ENCODE data around the gene LPCAT4.
"Not testable (repeated sequence)": the region's sequence is repeated elsewhere in the genome, so short reads cannot be mapped to it uniquely, and the experiment has no call there.

The LPCAT4 gene

DNA sequence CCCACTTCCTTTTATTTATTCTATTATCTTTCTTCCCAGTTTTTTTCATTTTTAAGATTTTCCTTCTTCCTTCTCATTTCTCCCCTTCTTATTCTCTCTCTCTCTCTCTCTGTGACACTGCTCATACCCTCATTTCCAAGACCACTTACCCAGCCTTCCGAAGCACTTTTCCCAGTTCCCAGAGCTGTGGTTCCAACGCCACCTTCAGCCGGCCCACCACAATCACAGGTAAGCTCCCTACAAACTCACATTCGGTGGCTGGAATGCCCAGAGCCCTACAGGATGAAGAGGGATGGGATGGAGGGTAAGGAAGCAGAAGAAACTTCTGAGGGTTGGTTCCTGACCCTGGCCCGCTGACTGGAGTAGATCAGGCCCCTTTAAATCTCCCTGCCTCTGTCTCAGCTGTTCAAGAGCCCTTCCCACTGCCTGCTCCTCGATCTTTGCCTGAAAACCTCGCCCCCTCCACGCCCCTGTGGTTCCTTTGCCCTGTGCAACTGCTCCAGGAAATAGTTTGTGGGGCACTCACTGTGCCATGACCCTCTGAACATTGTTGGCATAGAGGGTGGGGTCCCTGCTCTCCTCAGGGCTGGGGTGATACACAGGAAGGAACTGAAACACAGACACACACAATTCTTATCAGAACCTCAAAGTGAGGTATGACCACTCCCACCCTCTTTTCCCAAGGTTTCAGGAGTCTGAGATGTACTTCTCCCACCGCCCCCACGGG lies 4.8 kb downstream of the LPCAT4 start:
- no peak for DNase-seq (ENCODE audit: low spot score)

DNA sequence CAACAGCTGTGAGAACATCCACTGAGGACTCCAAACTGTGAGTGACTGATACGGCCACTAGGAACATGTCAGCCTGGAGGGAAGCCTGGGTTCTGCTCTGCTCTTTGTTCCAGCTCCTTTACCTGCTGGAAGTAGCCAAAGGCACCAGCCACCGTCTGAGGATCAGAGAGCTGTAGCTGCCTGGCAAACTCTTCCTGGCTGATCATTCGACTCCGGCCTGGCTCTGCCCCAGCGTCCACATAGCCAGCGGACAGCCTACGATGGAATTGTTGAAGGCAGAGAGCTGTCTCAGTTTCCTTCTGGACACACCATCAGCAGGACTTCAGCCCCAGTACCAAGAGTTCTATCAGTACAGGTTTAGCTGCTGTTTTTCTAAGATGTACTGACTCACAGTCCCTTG lies 5.7 kb downstream of the LPCAT4 start:
- DNase-seq (ENCODE audit: low spot score) = no peak

DNA sequence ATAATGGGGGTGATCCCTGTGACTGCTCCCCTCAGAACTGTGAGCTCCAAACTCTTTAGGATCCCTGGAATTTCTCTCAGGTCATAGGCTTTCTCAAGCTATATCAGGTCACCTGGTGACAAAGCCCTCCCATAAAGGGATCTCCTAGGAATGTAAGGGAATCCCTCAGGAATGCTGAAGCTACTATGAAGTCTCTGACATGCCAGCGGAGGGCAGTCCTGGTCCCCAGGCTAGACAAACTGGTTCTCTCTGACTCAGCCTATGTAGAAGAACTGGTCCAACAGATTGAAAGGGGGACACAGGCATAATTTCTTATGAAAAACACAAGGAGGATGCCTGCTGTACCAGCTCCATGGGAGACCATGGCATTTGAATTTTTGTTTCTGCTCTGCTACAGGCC lies 6.7 kb downstream of the LPCAT4 start:
- DNase-seq (ENCODE audit: low spot score) = no peak

DNA sequence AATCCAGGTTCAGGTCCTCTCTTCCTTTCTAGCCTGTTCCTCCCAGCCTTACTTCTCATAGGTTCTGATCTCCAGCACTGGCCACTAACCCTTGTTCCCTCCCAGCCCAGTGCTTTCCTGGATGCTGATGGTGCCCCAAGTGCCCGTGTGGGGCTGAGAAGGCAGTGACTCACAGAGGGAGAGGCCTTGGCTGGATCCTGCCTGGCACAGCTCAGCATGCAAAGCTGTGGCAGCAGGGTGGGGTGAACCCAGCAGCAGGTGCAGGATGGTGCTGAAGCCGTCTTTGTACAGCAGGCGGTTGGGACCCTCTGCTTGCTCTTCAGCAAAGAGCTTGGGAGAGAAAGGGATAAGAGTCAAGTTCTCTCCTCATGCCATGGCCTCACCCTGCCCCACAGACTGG lies 7.6 kb downstream of the LPCAT4 start:
- no peak for DNase-seq (ENCODE audit: low spot score)

DNA sequence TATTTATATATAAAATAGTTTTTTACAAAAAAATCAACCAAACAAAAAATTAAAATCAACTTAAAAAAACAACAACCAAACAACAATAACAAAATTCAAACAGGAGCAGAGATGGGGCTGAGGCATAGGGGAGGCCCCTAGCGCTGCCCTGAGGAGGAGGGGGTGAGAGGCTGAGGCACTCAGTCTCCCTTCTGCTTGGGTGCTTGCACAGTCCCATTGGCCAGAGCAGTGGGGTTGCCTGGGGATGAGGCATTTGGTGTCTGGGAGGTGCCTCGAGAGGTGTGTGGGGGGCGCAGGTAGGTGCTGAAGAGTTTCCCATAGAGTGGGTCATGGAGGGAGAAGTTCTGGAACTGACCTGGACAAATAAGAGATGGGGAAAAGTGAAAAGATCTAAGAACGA lies 8.0 kb downstream of the LPCAT4 start:
- no peak for DNase-seq (ENCODE audit: low spot score)

DNA sequence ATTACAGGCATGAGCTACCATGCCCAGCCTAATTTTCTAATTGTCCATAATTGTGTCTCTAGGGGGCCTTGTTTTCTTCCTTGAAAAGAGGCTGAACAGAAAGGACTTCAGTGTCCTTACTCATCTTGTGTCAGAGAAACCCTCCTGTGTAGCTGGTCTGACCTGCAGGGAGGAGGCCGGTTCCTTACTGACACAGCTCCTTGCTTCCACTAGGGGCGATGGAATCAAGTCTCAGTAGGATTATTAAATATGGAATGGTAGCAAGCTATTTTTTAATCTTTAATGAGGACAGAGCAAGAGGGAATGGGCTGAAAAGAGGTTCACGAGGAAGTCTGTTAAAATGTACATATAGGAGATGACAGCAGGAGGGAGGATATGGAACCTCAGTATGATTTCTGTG lies 8.6 kb downstream of the LPCAT4 start:
- DNase-seq (ENCODE audit: low spot score) = no peak

DNA sequence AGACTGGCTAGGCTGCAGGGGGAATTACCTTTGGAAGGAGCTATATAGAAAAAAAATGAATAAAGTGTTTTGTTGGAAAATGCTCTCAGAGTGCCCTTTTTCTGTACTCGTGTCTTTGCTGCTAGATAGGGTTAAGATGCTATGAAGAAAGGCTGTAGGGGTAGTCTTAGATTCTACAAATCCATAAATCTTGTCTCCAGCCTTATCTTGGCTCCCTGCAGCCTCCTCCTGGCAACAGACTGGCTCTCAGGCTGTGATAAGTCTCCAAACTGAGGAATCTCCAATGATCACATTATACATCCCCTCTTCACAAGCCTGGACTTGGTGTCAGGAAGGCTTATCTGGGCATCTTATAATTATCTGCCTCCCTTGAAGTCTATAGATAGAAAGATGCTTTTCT lies 9.3 kb downstream of the LPCAT4 start:
- DNase-seq (ENCODE audit: low spot score) = no peak

DNA sequence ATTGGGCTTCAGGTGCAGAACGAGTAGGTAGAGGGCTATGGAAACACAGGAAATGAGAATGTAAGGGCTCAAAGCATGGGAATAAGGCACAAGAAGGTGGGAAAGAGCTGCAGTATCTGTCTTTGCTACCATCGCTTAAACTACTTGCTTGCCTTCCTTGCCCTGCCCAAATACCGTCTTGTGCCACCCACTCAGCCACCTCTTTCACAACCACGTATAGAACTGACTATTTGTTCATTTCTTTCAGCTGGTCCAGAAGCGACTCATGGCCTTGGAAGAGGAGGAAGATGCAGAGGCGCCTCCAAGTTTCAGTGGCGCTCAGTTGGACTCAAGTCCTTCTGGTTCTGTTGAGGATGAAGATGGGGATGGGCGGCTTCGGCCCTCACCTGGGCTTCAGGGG lies 11.8 kb downstream of the LPCAT4 start:
- no peak for DNase-seq (ENCODE audit: low spot score)

DNA sequence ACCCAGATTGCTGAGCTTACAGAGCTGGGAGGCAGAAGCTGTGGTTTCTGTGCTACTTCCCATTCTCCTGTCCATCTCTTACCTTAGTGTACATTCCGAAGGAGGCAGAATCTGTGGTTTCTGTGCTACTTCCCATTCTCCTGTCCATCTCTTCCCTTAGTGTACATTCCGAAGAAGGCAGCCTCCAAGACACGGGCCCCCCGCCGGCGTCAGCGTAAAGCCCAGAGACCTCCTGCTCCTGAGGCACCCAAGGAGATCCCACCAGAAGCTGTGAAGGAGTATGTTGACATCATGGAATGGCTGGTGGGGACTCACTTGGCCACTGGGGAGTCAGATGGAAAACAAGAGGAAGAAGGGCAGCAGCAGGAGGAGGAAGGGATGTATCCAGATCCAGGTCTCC lies 12.7 kb downstream of the LPCAT4 start:
- DNase-seq (ENCODE audit: low spot score) = no peak

DNA sequence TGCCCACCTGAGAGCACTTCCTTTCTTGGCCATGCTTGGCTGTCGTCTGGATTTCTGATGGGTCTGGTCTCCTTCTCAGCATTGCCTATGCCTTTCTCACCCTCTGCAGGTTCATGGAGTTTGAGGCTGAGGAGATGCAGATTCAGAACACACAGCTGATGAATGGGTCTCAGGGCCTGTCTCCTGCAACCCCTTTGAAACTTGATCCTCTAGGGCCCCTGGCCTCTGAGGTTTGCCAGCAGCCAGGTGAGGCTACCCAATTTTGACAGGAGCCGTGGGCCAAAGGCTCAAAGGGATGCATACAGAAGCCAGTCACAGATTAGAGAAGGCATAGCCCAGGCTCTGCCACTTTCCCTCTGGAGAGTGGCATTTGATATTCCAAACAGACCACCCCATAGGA lies 13.4 kb downstream of the LPCAT4 start:
- DNase-seq (ENCODE audit: low spot score) = no peak

DNA sequence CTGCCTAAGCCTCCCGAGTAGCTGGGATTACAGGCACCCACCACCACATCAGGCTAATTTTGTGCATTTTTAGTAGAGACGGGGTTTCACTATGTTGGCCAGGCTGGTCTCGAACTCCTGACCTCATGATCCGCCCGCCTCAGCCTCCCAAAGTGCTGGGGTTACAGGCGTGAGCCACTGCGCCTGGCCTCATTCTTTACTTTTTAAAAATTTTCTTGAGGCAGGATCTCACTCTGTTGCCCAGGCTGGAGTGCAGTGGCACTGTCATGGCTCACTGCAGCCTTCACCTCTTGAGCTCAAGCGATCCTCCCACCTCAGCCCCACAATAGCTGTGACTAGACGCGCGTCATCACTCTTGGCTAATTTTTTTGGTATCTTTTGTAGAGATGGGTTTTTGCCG lies 14.0 kb downstream of the LPCAT4 start:
- not testable (repeated sequence) for DNase-seq (ENCODE audit: low spot score)

DNA sequence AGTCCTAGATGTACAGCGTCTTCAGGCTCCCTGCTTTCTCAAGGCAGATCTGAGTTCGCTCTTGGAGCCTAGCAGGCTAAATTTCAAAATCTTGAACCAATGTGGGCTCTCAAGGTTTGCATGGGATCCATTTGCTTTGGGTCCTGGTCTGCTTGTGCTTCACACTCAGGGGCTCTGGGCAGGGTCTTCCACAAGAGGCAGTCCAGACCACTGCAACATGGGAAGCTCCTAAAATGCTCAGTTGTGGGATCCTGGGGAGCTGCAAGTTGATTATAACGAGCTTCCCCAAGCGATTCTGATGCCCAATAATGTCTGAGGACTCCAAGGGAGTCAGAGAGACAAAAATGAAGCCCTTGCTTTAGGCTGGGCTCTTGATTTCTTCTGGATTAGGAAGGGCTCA lies 17.2 kb downstream of the LPCAT4 start:
- no peak for DNase-seq (ENCODE audit: low spot score)

DNA sequence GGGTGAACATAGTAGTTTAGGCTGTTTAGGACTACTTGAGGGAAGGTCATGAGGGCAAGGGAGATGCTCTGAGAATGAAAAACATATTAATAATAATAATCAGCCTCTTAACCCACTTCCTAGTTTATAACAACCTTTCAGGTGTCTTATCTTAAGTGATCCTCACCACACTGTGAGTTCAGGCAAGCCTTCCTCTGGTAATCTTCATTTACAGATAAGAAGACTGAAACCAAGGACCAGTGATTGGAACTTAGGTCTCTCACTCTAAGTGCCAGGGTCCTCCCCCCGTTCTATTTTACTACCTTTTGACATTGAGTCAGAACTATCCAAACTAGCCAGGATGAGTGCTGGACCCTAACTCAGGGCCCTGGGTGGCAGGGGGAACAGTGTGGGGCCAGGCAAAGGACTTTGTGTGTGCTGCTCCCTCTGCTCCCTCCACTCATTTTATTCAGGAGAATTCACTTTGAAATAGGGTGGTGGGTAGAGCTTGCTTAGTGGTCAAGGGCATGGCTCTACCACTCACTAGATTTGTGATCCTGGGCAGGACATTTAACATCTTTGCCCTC lies 18.2 kb downstream of the LPCAT4 start:
- DNase-seq (ENCODE audit: low spot score) = no peak

DNA sequence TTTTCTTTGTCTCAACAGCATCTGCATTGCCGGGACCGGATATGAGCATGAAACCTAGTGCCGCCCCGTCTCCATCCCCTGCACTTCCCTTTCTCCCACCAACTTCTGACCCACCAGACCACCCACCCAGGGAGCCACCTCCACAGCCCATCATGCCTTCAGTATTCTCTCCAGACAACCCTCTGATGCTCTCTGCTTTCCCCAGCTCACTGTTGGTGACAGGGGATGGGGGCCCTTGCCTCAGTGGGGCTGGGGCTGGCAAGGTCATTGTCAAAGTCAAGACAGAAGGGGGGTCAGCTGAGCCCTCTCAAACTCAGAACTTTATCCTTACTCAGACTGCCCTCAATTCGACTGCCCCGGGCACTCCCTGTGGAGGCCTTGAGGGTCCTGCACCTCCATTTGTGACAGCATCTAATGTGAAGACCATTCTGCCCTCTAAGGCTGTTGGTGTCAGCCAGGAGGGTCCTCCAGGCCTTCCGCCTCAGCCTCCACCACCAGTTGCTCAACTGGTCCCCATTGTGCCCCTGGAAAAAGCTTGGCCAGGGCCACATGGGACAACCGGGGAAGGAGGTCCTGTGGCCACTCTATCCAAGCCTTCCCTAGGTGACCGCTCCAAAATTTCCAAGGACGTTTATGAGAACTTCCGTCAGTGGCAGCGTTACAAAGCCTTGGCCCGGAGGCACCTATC lies 18.9 kb downstream of the LPCAT4 start:
- no peak for DNase-seq (ENCODE audit: low spot score)

DNA sequence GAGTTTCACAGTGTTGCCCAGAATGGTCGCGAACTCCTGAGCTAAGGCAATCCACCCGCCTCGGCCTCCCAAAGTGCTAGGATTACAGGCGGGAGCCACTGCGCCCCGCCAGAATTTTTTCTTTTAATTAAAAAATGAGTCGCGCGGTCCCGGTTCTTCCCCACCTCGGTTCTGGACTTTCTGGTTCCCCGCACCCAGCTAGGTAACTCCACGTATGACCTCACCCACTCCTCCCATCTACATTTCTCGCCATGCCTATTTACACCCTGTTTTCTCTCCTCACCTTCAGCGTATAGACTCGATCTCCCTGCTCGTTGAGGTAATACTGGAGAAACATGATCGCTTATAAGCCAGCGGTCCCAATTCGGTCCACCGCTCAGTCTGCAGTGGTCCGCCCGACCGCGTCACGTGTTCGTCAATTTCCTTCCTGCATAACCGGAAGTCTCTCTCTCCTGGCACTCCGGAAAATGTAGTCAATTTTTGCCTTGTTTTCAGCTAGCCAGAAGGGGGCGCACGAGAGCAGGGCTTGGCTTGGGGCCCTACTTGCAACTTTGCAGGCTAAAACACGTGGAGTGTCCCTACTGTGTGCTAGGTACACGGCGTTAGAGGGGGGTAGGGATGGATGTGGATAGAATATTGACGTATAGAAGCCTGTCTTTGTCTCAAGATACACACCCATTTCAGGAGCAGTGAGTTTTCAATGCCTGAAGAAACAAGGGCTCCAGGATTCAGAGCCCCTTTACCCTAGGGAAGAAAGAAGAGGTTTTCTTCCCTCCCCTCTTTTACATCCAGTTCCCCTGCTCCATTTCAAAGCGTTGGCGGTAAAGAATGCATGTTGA lies 24.0 kb downstream of the LPCAT4 start, which contains the start of the genes NOP10 and NUTM1:
Gene NOP10, minus strand, starts transcription at position 400 of the 839 bp plus-strand sequence. Its CDS starts 63 bp downstream, at position 337.
Gene NUTM1, plus strand, starts transcription at position 579 of the 839 bp plus-strand sequence. CDS start 382 bp downstream, outside the sequence.
- DNase-seq (ENCODE audit: low spot score) = peak; percentile 96

DNA sequence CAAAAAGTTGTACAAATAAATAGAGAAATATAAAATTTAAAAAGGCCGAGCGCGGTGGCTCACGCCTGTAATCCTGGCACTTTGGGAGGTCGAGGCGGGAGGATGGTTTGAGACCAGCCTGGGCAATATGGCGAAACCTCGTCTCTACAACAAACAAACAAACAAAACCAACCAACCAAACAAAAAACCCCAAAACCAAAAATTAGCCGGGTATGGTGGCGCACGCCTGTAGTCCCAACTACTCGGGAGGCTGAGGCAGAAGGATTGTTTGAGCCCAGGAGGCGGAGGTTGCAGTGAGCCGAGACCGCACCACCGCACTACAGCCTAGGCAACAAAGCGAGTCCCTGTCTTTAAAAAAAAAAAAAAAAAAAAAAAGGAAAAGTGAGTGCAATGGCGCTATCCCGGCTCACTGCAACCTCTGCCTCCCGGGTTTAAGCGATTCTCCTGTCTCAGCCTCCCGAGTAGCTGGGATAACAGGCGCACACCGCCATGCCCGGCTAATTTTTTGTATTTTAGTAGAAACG lies 24.7 kb downstream of the LPCAT4 start:
- not testable (repeated sequence) for DNase-seq (ENCODE audit: low spot score)

DNA sequence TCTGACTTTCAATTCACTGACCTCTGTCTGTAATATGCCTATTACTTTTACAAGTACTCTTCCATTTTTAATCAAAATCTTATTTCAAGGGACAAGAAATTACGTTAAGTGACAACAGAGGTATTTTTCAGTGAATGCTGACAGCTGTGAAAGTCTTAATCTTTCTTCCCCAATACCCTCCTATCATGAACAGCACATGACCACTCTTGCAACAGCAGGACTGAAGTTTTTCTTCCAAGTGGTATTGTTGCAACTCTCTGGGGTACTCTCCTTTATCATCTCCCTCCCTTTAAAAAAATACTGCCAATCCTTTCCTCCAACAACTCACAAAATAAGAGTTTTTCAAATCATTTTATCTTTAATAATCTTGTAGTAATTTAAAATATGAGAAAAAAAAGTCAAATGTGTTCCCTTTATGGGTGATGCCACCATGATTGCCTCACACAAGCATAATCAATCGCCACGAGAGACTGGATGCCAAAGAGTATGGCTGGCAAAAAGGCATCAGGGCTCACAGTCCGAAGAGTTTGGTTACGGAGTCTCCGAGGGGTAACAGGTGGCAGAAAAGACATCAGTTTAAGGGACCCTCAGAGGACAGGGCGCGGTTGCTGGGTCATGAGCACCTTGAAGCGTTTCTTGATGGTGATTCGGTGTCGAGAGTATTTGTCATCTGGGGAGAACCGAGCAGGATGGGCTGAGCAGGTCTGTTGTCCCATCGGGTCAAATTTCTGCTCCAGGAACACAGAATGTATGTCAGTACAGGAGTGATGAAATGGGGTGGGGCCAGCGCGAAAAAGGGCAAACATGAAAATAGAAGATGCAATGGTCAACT lies 25.4 kb downstream of the LPCAT4 start:
- no peak for DNase-seq (ENCODE audit: low spot score)

DNA sequence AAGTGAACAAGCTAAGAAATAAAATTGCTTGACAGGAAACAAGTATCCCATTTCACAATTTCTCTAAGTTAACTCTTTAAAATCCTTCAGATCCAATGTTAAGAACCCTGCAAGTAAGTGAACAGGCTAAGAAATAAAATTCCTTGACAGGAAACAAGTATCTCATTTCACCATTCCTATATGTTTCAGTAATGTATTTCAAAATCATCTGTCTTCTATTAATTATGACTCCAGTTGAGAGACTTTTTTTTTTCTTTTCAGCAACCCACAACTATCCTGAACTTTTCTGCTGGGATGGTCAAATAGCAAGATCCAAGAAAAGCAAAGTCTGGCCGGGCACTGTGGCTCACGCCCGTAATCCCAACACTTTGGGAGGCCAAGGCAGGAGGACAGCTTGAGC lies 27.1 kb downstream of the LPCAT4 start:
- DNase-seq (ENCODE audit: low spot score) = no peak

DNA sequence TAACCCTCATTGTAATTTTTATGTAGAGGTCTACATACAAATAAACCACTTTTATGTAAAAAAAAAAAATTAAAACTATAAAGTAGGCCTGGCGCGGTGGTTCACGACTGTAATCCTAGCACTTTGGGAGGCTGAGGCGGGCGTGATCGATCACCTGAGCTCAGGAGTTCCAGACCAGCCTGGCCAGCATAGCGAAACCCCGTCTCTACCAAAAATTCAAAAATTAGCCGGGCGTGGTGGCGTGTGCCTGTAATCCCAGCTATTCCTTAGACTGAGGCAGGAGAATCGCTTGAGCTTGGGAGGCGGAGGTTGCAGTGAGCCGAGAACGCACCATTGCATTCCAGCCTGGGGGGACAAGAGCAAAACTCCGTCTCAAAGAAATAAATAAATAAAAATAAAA lies 28.6 kb downstream of the LPCAT4 start:
- no peak for DNase-seq (ENCODE audit: low spot score)

DNA sequence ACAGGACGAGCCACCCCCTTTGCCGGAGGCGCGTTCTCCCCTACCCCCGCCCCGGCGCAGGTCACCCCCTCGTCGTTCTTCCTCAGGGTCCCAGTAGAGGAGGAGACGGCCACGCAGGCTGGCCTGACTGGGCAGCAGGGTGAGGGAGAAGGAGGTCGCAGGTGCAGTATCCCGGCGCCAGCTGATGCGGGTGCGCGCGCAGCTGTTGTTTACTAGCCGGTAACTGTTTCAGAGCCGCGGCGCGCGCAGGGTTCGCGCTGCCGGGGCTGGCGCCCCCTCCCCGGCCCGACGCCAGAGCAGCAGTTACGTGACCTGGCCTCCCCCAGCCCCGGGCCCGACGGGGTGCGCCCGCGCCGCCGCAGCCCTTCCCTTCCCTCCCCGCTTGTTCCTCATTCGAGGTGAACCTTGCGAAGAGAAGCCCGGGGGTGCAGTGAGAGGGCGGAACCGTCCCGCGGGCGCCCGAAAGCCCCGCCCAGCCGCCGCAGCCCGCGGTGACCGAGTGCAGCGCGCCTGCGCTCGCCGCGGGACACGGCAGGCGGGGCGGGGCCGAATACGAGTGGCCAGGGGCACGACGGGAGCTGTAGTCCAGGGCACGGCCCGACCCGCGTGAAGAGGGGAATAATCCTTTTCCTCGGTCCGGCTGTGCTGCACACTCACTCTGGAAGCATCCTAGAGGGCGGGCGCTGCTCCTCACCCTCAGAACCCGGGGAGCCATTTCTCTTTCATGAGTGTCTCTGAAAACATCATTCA lies 29.3 kb downstream of the LPCAT4 start, which contains the start of gene SLC12A6:
Gene SLC12A6, minus strand, starts transcription at position 225 of the 750 bp plus-strand sequence. CDS start 1,101 bp downstream, outside the sequence.
- peak; percentile 95 for DNase-seq (ENCODE audit: low spot score)

Data from Ammon's horn (tissue), 1 donor.